ENCODE data around the gene MECP2. TPM values are rescaled to one million over a fixed set of nuclear protein-coding genes. Genes with fewer than 3 reads are reported as not detected.

Gene MECP2
- total and polyA plus RNA-seq, 10 of the 15 experiments (the other 5 are each of a cell fraction or from before 2014, with no cell fraction given): 1.3 to 32.7 (median 13.7) TPM

GRCh38 chrX:154138857-154139256 lies 41.3 kb upstream of the MECP2 start:
- no peaks in the 10 kb centered on the region for H3K79me2 ChIP-seq (ENCODE audit: control insufficient read depth, insufficient read depth, low read length)
- H3K9ac ChIP-seq (ENCODE audit: control insufficient read depth, insufficient read depth, low read length): no peak overlapping the region
- CTCF ChIA-PET: interaction anchor here (0.9 to 4.4 kb wide), 2 partner anchors 170 to 397 kb away, joined by 3 to 17 read pairs; no protein-coding TSS in a partner anchor
- 59% methylated on average over 9 of the region's 10 CpGs for WGBS (ENCODE audit: insufficient coverage, insufficient replicate concordance, low lambda C conversion rate, missing lambda C conversion rate)
- RAD21 ChIA-PET (ENCODE audit: unreplicated experiment): interaction anchor here (1.0 kb wide), 1 partner anchor 192 kb away, joined by 3 read pairs; no protein-coding TSS in a partner anchor
- SMC1A ChIA-PET (ENCODE audit: uncharacterized antibody, unreplicated experiment): no interaction called here
- DNase-seq (ENCODE audit: low read depth, low spot score): no peak
- H3K4me3 ChIP-seq: no peak overlapping the region
- no peak for TF ChIP-seq POU2F2 (IDR thresholded peaks at IDR 0.05; ENCODE audit: borderline replicate concordance, low read depth, low read length)
- no peak for TF ChIP-seq ZZZ3 (IDR thresholded peaks at IDR 0.05; ENCODE audit: control insufficient read depth, insufficient read length, low read depth)
- no peak for TF ChIP-seq SMAD1 (IDR thresholded peaks at IDR 0.05; ENCODE audit: low read depth, partially characterized antibody)
- no peak for TF ChIP-seq CREB1 (IDR thresholded peaks at IDR 0.05; ENCODE audit: low read depth)
- TF ChIP-seq BCL11A (IDR thresholded peaks at IDR 0.05; ENCODE audit: low read depth, low read length): no peak
- TF ChIP-seq MAX (IDR thresholded peaks at IDR 0.05; ENCODE audit: low read depth, low read length): no peak
- no peak for TF ChIP-seq ZNF24 (IDR thresholded peaks at IDR 0.05)
- TF ChIP-seq E2F4 (IDR thresholded peaks at IDR 0.05; ENCODE audit: low read depth, low read length): no peak
- no peak for TF ChIP-seq ATF2 (IDR thresholded peaks at IDR 0.05; ENCODE audit: low read length)
- TF ChIP-seq SMAD5 (IDR thresholded peaks at IDR 0.05; ENCODE audit: low read depth): no peak
- TF ChIP-seq REST (IDR thresholded peaks at IDR 0.05; ENCODE audit: low read depth, low read length): no peak
- TF ChIP-seq SMARCA5 (IDR thresholded peaks at IDR 0.05): no peak
- TF ChIP-seq RFX5 (IDR thresholded peaks at IDR 0.05; ENCODE audit: low read depth, low read length): no peak
- no peak for TF ChIP-seq ZBED1 (IDR thresholded peaks at IDR 0.05; ENCODE audit: borderline replicate concordance)
- TF ChIP-seq ATF7 (IDR thresholded peaks at IDR 0.05; ENCODE audit: low read depth): no peak
- no TSS peak for BruUV-seq (replicated peaks)
- H3K4me1 ChIP-seq (ENCODE audit: control insufficient read depth, insufficient read depth, low read length): no peaks in the 10 kb centered on the region
- no peak overlapping the region for H3K4me2 ChIP-seq (ENCODE audit: control insufficient read depth, insufficient read depth)
- intact Hi-C loops (cut with micrococcal nuclease; ENCODE audit: unreplicated experiment) (no loop called here), in situ Hi-C loops (cut with MboI) (loop anchor here (25.0 kb wide), 3 partner anchors 173 to 1273 kb away; partner anchors contain the start of genes G6PD and IKBKG)
- no peak for FAIRE-seq
- H3K9me3 ChIP-seq (replicated peaks; ENCODE audit: control insufficient read depth, insufficient read depth, low read length): no peaks in the 10 kb centered on the region; the same call in 2 of the 3 replicates
- no peak overlapping the region for H3K27ac ChIP-seq (ENCODE audit: control insufficient read depth, insufficient read depth)
- no peak overlapping the region for H2AFZ ChIP-seq (ENCODE audit: control insufficient read depth, low read depth, low read length)
- no peaks in the 10 kb centered on the region for H4K20me1 ChIP-seq (ENCODE audit: control insufficient read depth, insufficient read depth)
- no peaks in the 10 kb centered on the region for H3K36me3 ChIP-seq (ENCODE audit: control insufficient read depth in 2 of 2, insufficient read depth in 2 of 2, low read length in 1 of 2)
- ATAC-seq: no peak
- POLR2A ChIA-PET: no interaction called here
- H3K27me3 ChIP-seq (replicated peaks in 1 of 2; ENCODE audit: control insufficient read depth in 2 of 2, insufficient read depth in 2 of 2, low read length in 1 of 2): no peaks in the 10 kb centered on the region; a peak in 1 of 4 replicates

All from GM12878 (cell line).